ENCODE measurements around the gene UBE2V1. TPM values are rescaled to one million over a fixed set of nuclear protein-coding genes. Genes with fewer than 3 reads are reported as not detected.

UBE2V1 gene
- total RNA-seq, 1 donor from 2014 or later: 83.2 TPM

GRCh38 chr20:50127587-50128519 is 14.9 kb upstream of the UBE2V1 start:
- Histone ChIP-seq H3K36me3 (peaks cover 81% of the 10 kb centered on the region), H3K27ac (no peak overlapping the region), H3K9me3 (no peaks in the 10 kb centered on the region), H3K27me3 (no peaks in the 10 kb centered on the region), H3K4me1 (no peaks in the 10 kb centered on the region), H3K4me3 (no peak overlapping the region)
- TF ChIP-seq CTCF (IDR thresholded peaks at IDR 0.05): no peak
- DNase-seq (no peak), ATAC-seq (no peak)
- intact Hi-C loops (cut with DNase I): no loop called here

- no peak for TF ChIP-seq CTCF (IDR thresholded peaks at IDR 0.05)
- Histone ChIP-seq H3K4me1 (peaks cover under 1% of the 10 kb centered on the region), H3K36me3 (peaks cover 85% of the 10 kb centered on the region), H3K27ac (no peak overlapping the region), H3K9me3 (no peaks in the 10 kb centered on the region), H3K4me3 (no peak overlapping the region), H3K27me3 (no peaks in the 10 kb centered on the region)
- DNase-seq (no peak), ATAC-seq (peak; percentile 77)
- intact Hi-C loops (cut with DNase I): no loop called here
Observed at GRCh38 chr20:50126662-50127061, 13.7 kb upstream of the UBE2V1 start.

GRCh38 chr20:50125279-50125678 is 12.3 kb upstream of the UBE2V1 start:
- peaks cover 79% of the 10 kb centered on the region for H3K36me3 ChIP-seq
- DNase-seq: no peak

GRCh38 chr20:50124496-50124895 is 11.5 kb upstream of the UBE2V1 start:
- no peak for ATAC-seq
- peaks cover 71% of the 10 kb centered on the region for H3K36me3 ChIP-seq
- intact Hi-C loops (cut with DNase I): loop anchor here (5.0 kb wide), 1 partner anchor 48 kb away; no protein-coding TSS in a partner anchor
- H3K9me3 ChIP-seq: no peaks in the 10 kb centered on the region
- TF ChIP-seq CTCF (IDR thresholded peaks at IDR 0.05): no peak
- no peaks in the 10 kb centered on the region for H3K27me3 ChIP-seq
- H3K27ac ChIP-seq: no peak overlapping the region
- H3K4me1 ChIP-seq: peaks cover 13% of the 10 kb centered on the region
- no peak for DNase-seq
- no peak overlapping the region for H3K4me3 ChIP-seq

More at GRCh38 chr20:50125279-50125678, 12.3 kb upstream of the UBE2V1 start:
- no peak for TF ChIP-seq CTCF (IDR thresholded peaks at IDR 0.05)
- H3K9me3 ChIP-seq: no peaks in the 10 kb centered on the region
- no peak overlapping the region for H3K4me3 ChIP-seq
- H3K27me3 ChIP-seq: no peaks in the 10 kb centered on the region
- H3K4me1 ChIP-seq: peaks cover 13% of the 10 kb centered on the region
- no peak for ATAC-seq
- intact Hi-C loops (cut with DNase I): no loop called here
- no peak overlapping the region for H3K27ac ChIP-seq

- peaks cover 13% of the 10 kb centered on the region for H3K4me1 ChIP-seq
- H3K27ac ChIP-seq: no peak overlapping the region
- intact Hi-C loops (cut with DNase I): loop anchor here (5.0 kb wide), 1 partner anchor 49 kb away; no protein-coding TSS in a partner anchor
- DNase-seq: peak; percentile 29
- peaks cover 60% of the 10 kb centered on the region for H3K36me3 ChIP-seq
- H3K4me3 ChIP-seq: no peak overlapping the region
- no peaks in the 10 kb centered on the region for H3K27me3 ChIP-seq
- no peak for ATAC-seq
- no peak for TF ChIP-seq CTCF (IDR thresholded peaks at IDR 0.05)
- H3K9me3 ChIP-seq: no peaks in the 10 kb centered on the region
Observed at GRCh38 chr20:50123418-50123817, 10.5 kb upstream of the UBE2V1 start.

Measured in upper lobe of right lung (tissue), 1 donor.